A673 (cell line): Measurements from ENCODE around the gene ETF1. TPM values are rescaled to one million over a fixed set of nuclear protein-coding genes. Genes with fewer than 3 reads are reported as not detected.

Source experiments
- BruUV-seq: library from RNA; stranded (reverse); fragments of 400-500 nt; replicated peaks from 2 replicates; lab custom pipeline; 2021; lab: Mats Ljungman, UMichigan
- CTCF ChIA-PET: fragments of 300-600 bp; sonication (Branson Sonifier 250); formaldehyde crosslinking; loops from one replicate; lab custom pipeline; 2022; ENCODE audit warnings: antibody characterized with exemption; lab: Charles Lee
- POLR2A ChIA-PET: fragments of 300-600 bp; sonication (Branson Sonifier 250); formaldehyde crosslinking; loops from one replicate; lab custom pipeline; 2022; ENCODE audit warnings: antibody characterized with exemption; ENCODE audit not compliant: low non-redundant PET; lab: Charles Lee
- DNase-seq: peaks from one replicate; pipeline ENCODE4 v3.0.0-alpha.2; 2015; ENCODE audit warnings: low spot score
- H3K27ac ChIP-seq: fragments of 200-600 bp; sonication (generic); 2 replicates; pipeline ENCODE4 v1.5.1; 2016; ENCODE audit warnings: mixed run types, low read depth, mild to moderate bottlenecking, mixed read lengths, antibody characterized with exemption, low read length; ENCODE audit not compliant: poor library complexity, severe bottlenecking
- H3K27me3 ChIP-seq: fragments of 200-600 bp; sonication (generic); replicated peaks from 2 replicates; pipeline ENCODE4 v1.6.1; 2017; ENCODE audit warnings: mixed run types, low read depth, mild to moderate bottlenecking, mixed read lengths, antibody characterized with exemption, low read length; ENCODE audit not compliant: insufficient read depth, poor library complexity
- H3K36me3 ChIP-seq: fragments of 200-600 bp; sonication (generic); 2 replicates; pipeline ENCODE4 v1.6.1; 2016; ENCODE audit warnings: mixed run types, mild to moderate bottlenecking, mixed read lengths, antibody characterized with exemption, low read length; ENCODE audit not compliant: insufficient read depth, poor library complexity, severe bottlenecking
- H3K4me1 ChIP-seq: fragments of 200-600 bp; sonication (generic); 2 replicates; pipeline ENCODE4 v1.6.1; 2017; ENCODE audit warnings: mixed run types, mild to moderate bottlenecking, mixed read lengths, antibody characterized with exemption, low read length; ENCODE audit not compliant: insufficient read depth, poor library complexity, severe bottlenecking
- H3K4me3 ChIP-seq: fragments of 200-600 bp; sonication (generic); 2 replicates; pipeline ENCODE4 v1.5.1; 2016; ENCODE audit warnings: low read depth, mixed run types, mild to moderate bottlenecking, mixed read lengths, low read length; ENCODE audit not compliant: poor library complexity, severe bottlenecking
- H3K9me3 ChIP-seq: fragments of 200-600 bp; sonication (generic); 2 replicates; pipeline ENCODE4 v1.6.1; 2016; ENCODE audit warnings: mixed run types, low read depth, mild to moderate bottlenecking, mixed read lengths, antibody characterized with exemption, low read length; ENCODE audit not compliant: poor library complexity, severe bottlenecking
- CTCF ChIP-seq: fragments of 300-800, 200-600 bp; sonication (generic); conservative IDR thresholded peaks from 2 replicates; pipeline ENCODE4 v1.5.1; 2017; ENCODE audit warnings: low read depth, mild to moderate bottlenecking, antibody characterized with exemption, low read length, moderate library complexity, mixed read lengths
- EZH2 ChIP-seq: fragments of 200-600 bp; sonication (generic); IDR thresholded peaks from 2 replicates; pipeline ENCODE4 v1.6.1; 2017; ENCODE audit warnings: borderline replicate concordance, low read depth, mild to moderate bottlenecking, mixed read lengths, antibody characterized with exemption, low read length; ENCODE audit not compliant: poor library complexity, severe bottlenecking
- intact Hi-C: fragments of 100-400 bp; cut with micrococcal nuclease; formaldehyde crosslinking; loops from one replicate; pipeline ENCODE4 v1.10.0; 2022; ENCODE audit not compliant: unreplicated experiment
- total RNA-seq: library from RNA; stranded (reverse); gene quantifications from 2 replicates; pipeline ENCODE4 v1.2.3, GENCODE V29; 2021

The ETF1 gene
- total RNA-seq, 1 experiment from 2014 or later: 191 TPM

GRCh38 chr5:138506370-138507306 is 36.4 kb downstream of the ETF1 start:
- ChIA-PET POLR2A (no interaction called here), CTCF (no interaction called here)
- Histone ChIP-seq H3K4me1 (peaks cover 12% of the 10 kb centered on the region), H3K36me3 (peaks cover 43% of the 10 kb centered on the region), H3K27me3 (no peaks in the 10 kb centered on the region), H3K27ac (no peak overlapping the region), H3K9me3 (no peaks in the 10 kb centered on the region), H3K4me3 (no peak overlapping the region)
- no peak for DNase-seq
- TF ChIP-seq CTCF: no peak
- no TSS peak for BruUV-seq
- intact Hi-C loops: no loop called here

- TF ChIP-seq EZH2 (no peak), CTCF (no peak)
- Histone ChIP-seq H3K4me3 (no peak overlapping the region), H3K27me3 (no peaks in the 10 kb centered on the region), H3K27ac (peak overlapping the region; percentile 38), H3K36me3 (peaks cover 25% of the 10 kb centered on the region), H3K4me1 (peaks cover 12% of the 10 kb centered on the region), H3K9me3 (no peaks in the 10 kb centered on the region)
- peak; percentile 55 for DNase-seq
- BruUV-seq: no TSS peak
- ChIA-PET CTCF (interaction anchor here (1.7 kb wide), 1 partner anchor 55 kb away, joined by 27 read pairs; no protein-coding TSS in a partner anchor), POLR2A (no interaction called here)
- intact Hi-C loops: loop anchor here (5.0 kb wide), 1 partner anchor 322 kb away; no protein-coding TSS in a partner anchor
Measured at GRCh38 chr5:138504799-138505198, 38.2 kb downstream of the ETF1 start.

- TF ChIP-seq CTCF (peak; percentile 79), EZH2 (no peak)
- ChIA-PET POLR2A (interaction anchor here (0.6 kb wide), 2 partner anchors 41 to 310 kb away, joined by 6 to 17 read pairs; no protein-coding TSS in a partner anchor), CTCF (interaction anchor here (0.5 to 1.7 kb wide), 11 partner anchors 39 to 1372 kb away, joined by 3 to 27 read pairs (median 3); partner anchors contain the start of genes EGR1 and KDM3B)
- peaks cover 15% of the 10 kb centered on the region for H3K36me3 ChIP-seq
- no peak overlapping the region for H3K27ac ChIP-seq
- peak; percentile 80 for DNase-seq
- no peaks in the 10 kb centered on the region for H3K9me3 ChIP-seq
- no TSS peak for BruUV-seq
- no peaks in the 10 kb centered on the region for H3K27me3 ChIP-seq
- no peak overlapping the region for H3K4me3 ChIP-seq
- intact Hi-C loops: loop anchor here (1.0 to 5.0 kb wide), 3 partner anchors 39 to 321 kb away; no protein-coding TSS in a partner anchor
- H3K4me1 ChIP-seq: peaks cover 12% of the 10 kb centered on the region
Measured at GRCh38 chr5:138503487-138504270, 39.4 kb downstream of the ETF1 start.
